SIG-M5 treated with dmso at 0.1 percent for 504 hours (cell line): ENCODE measurements around the gene OTC.

ENCODE experiments used
- DNase-seq: peaks from one replicate; lab custom pipeline; 2025; ENCODE audit not compliant: unreplicated experiment; lab: John Stamatoyannopoulos, UW

Gene OTC

GRCh38 chrX:38465686-38466085 is 113.3 kb downstream of the OTC start:
- no peak for DNase-seq

DNA sequence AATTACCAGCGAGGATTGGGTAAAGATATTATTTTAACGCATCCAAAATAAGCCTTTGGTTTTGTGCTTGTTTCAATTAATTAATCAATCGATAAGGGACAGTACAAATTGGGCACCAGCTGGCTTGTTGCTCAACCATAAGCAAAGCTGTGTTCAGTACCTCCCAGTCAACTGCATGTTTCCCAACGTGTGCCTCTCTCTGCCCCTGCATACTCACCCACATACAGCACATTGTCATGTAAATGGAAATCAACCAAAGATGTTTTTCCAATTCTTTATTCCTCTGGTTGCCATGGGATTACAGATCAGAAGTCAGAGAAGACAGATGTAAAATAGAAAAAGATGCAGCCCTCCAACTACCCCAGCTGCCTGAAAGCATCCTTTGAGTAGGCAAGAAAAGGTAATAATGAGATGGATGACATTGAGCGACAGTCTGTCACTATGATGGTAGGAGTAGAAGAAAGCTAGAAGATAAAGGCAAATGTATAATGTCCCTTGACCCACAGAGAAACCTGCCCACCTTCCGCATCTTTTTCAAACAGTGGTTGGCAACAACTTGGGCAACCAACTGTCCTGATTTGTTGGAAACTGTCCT is 116.3 kb downstream of the OTC start:
- DNase-seq, result no peak
